Muscle of back (tissue), 13 donors: Measurements from ENCODE around the gene BAIAP3. TPM values are rescaled to one million over a fixed set of nuclear protein-coding genes. Genes with fewer than 3 reads are reported as not detected.
"Not testable (repeated sequence)": the region's sequence is repeated elsewhere in the genome, so short reads cannot be mapped to it uniquely, and the experiment has no call there.

Source experiments
- DNase-seq, 3 donors: peaks; one replicate each; pipeline versions ENCODE4 v3.0.0 to v3.0.0-alpha.2; 2013
- long read RNA-seq, 9 donors: transcript quantifications; one replicate each; lab custom pipeline, GENCODE V29; 2026
- polyA plus RNA-seq, 10 donors: library from polyadenylated mRNA; unstranded; fragments of 120-200 nt; gene quantifications; one replicate each; pipeline ENCODE4 v1.2.1, GENCODE V29; 2013; ENCODE audit not compliant: insufficient read length in 10 of 10

BAIAP3 gene, protein sequence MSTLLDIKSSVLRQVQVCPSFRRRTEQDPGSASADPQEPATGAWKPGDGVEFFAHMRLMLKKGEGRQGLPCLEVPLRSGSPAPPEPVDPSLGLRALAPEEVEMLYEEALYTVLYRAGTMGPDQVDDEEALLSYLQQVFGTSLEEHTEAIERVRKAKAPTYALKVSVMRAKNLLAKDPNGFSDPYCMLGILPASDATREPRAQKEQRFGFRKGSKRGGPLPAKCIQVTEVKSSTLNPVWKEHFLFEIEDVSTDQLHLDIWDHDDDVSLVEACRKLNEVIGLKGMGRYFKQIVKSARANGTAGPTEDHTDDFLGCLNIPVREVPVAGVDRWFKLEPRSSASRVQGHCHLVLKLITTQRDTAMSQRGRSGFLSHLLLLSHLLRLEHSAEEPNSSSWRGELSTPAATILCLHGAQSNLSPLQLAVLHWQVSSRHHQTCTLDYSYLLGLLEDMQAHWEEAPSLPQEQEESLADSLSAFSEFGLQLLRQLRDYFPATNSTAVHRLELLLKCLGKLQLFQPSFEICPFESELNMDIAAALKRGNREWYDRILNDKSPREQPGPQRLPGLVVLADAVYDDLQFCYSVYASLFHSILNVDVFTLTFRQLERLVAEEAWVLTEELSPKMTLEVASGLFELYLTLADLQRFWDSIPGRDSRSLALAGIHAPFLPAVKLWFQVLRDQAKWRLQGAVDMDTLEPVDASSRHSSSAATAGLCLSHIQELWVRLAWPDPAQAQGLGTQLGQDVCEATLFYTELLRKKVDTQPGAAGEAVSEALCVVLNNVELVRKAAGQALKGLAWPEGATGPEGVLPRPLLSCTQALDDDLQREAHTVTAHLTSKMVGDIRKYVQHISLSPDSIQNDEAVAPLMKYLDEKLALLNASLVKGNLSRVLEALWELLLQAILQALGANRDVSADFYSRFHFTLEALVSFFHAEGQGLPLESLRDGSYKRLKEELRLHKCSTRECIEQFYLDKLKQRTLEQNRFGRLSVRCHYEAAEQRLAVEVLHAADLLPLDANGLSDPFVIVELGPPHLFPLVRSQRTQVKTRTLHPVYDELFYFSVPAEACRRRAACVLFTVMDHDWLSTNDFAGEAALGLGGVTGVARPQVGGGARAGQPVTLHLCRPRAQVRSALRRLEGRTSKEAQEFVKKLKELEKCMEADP
- 1 to 10 TPM in 2 of 10 donors, under 1 TPM in 8; 0.40 to 1.2 (median 0.81) TPM for polyA plus RNA-seq
- long read RNA-seq, donor 1 = 0 reads
- long read RNA-seq, donor 2, partial matches to known transcripts = 0 of 1 reads
- long read RNA-seq, donor 2, other reads (novel, unspliced or antisense) = 0 of 1 reads
- long read RNA-seq, donor 3 = 0 reads
- long read RNA-seq, donor 4 = 0 reads
- long read RNA-seq, donor 5 = 0 reads
- long read RNA-seq, donor 6, partial matches to known transcripts = 20 of 97 reads
- long read RNA-seq, donor 6, other reads (novel, unspliced or antisense) = 77 of 97 reads
- long read RNA-seq, donor 7 = 0 reads
- long read RNA-seq, donor 8 = 0 reads
- long read RNA-seq, donor 9 = 0 reads

DNA sequence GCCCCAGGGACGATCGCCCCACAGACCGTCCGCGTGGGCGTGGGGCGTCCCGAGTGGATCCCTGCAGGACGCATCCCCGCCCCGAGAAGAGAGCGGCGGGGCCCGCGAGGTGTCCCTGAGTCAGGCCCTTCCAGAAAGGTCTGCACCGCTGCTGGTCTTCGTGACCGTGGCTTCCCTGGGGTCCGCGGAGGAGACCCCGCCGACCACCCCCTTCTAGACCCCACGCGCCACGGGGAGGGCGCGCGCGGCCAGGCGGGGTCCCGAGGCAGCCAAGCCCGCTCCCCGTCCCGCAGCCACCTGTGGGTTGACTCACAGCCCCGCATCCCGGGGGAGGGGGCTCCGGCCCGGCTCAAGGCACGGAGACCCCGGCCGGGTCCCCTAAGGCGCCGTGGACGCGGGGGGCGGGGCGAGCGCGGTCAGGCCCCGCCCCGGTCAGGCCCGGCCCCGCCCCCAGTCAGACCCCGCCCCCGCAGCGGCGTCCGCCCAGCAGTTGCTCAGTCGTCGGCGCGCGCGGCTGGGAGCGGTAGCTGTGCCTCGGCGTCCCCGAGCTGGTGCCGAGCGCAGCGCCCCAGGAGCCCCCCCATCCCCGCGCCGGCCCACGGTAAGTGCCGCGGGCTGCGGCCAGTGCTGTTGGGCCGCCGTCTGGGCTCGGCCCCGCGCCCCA lies at the start of gene BAIAP3:
TSS of gene BAIAP3 (plus strand) at position 497 of the 664 bp plus-strand sequence. CDS start 4,905 bp downstream, outside the sequence.
- no peak for DNase-seq

DNA sequence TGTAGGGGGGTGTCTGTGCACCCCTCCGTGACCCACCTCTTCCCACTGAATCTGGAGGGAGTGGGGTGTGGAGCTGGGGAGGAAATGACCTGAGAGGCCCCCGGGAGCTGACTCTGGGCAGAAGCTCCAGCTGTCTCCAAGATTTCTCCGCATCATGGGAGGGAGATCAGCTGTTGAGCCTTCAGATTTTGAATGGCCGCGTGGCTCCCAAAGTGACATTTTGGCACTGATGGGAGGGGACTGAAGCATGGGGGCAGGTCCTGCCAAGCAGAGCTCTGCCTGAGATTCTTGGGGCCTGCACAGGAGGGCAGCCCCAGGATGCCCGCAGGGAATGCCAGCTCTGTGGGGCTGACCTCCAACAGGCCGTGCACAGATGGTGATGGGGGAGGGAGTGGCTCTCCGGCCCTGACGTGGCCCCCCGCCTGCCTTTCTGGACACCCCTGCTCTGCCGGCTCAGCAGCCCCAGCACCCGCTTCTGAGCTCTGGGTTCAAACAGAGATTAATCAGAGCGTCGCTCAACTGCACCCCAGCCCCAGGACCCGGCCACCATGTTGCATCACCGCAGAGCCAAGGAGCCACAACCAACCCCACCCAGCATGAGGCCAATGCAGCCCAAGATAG lies 49.3 kb upstream of the BAIAP3 start:
- no peak for DNase-seq

DNA sequence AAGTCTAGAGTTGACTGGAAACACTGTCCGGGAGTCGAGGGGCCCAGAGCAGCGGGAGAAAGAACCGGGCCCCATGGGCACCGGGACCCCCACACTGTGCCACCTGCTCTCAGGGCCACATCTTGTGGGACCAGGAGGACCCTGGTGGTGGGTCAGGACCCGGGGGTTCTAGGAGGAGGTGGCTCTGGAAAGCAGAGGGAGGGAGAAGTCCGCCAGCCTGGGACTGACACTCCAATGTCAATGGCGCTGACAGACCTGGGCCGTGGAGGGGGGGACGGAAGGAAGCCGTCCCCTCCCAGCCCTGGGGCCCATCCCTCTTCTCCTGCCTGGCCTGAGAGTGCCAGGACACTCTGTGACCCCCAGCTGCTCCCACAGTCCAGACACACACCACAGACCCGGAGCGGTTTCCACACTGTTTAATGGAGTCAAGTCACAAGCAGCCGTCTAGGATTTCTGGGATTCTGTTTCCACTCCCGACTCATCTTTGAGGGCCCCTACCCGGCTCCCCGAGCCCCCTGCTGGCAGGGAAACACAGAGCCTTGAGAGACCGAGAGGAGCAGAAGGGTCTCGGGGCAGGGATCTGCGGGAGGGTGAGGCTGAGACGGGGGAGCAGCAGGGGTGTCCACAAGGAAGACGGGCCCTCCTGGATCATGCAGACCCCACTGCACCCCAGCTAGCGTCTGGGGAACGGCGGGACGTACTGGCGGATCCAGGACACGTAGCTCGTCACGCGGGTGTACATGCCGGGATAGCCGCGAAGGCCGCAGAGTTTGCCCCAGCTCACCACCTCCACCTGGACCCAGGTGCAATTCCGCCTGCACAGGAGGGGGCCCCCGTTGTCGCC lies 47.6 kb upstream of the BAIAP3 start:
- DNase-seq = no peak

DNA sequence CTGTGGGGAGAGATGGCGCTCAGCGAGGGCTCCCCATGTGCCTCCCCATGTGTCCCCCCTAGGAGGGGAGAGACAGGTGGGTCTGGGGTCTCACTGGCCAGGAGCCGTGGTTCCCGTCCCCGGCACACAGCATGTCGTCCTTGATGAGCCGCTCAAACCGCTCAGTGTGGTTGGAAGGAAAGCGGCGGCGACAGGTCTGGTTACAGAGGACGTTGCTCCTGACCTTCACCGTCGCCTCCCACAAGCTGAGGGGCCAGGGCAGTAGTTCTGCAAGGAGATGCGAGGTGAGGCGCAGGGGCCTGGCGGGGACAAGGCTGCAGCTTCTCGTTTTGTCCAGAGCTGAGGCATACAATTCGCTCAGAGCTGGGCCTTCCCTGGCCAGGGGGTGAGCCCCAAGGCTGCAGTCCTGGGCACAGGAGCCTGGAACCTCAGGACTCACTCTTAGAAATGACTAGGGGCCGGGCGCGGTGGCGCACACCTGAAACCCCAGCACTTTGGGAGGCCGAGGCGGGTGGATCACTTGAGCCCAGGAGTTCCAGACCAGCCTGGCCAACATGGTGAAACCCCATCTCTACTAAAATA lies 46.8 kb upstream of the BAIAP3 start:
- DNase-seq = no peak

DNA sequence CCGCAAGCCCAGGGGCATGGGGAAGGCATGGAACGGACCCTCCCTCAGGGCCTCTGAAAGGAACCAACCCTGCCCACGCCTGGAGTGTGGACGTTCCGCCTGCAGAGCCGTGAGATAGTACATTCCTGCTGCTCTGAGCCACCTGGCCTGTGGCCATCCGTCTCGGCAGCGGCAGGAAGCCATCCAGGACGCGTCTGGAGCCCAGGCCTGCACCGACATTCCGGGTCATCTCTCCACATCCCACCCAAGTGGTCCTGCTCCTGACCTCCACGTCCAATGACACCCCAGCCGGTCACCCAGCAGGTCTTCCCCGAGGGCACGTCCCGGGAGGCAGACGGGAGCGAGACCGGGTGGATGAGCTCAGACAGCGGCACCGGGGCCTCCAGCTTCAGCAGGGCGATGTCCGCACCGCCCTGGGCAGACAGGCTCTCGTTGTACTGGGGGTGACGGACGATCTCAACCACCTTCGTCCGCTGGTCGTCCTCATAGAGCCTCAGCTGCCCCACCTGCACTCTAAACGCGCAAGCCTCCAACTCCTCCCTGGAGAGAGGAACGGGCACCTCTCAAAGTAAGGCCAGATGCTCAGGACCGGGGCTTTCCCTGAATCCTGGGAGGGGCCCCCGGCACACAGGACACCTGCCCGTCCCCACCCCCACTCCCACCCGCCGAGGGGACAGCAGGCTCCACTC lies 45.3 kb upstream of the BAIAP3 start:
- peak in 1 of 3 donors; percentile 62 for DNase-seq

DNA sequence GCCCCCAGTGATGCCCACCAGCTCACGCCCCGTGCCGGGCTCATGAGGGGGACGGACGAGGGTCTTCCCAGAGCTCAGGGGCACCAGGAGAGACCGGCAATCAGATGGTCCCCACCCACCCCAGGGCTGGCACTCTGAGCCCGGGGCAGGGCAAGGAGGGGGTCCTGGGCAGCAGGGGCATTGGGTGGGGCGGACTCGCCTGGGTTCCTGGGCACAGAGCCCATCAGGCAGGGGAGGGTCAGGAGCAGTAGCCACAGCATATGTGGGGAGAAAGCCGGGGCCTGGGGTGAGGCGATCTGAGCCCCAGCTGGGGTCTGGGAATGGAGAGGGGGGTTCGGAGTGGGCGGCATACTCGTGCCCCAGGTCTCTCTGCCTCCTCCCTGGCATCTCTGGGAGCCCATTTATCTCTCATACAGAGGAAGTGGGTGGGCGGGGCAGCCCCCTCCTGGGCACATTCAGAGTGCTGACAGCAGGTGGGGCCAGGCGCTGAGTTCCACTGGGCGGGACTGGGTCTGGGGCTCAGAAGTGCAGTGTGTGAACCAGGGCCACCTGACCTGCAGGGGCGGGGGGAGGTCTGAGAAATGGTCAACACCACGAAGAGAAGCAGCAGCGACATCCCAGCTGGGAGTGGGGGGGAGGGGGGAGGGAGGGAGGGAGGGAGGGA lies 44.5 kb upstream of the BAIAP3 start:
- DNase-seq = no peak

DNA sequence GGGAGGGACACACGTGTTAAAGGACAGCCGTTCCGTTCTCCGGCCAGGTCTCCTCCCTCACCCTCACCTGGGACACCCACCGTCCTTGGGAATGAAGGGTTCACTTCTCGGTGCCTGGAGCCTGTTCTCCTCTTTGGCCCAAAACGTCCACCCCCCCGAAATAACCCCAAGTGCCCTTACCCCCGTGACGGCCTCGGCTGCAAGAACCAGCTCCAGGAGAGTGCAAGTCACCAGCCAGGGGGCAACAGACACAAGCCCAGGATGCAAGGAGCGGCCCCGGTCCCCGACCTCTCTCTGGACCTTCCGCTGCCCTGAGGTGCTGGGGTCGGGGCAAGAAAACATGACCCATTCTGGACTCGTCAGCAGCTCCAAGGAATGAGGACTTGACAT lies 44.0 kb upstream of the BAIAP3 start:
- DNase-seq = no peak

DNA sequence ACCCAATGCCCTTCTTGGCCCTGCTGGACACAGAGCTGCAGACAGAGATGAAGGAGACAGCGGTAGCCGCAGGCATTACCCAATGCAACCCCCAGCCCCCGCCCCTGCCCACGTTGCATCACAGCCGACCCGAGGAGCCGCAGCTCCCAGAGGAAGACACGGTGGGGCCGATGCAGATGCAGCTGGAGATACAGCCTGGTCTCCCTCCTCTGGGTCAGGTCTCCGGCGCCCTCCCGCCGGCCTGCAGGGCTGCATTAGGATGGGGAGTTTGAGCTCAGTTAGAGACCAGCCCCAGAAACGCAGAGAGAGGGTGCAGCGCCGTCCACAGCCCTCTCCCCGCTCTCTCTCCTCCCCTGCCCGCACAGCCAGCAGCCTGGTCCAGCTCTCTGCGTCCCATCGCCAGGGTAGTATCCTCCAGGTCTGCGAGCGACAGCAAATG lies 43.4 kb upstream of the BAIAP3 start:
- DNase-seq = no peak

DNA sequence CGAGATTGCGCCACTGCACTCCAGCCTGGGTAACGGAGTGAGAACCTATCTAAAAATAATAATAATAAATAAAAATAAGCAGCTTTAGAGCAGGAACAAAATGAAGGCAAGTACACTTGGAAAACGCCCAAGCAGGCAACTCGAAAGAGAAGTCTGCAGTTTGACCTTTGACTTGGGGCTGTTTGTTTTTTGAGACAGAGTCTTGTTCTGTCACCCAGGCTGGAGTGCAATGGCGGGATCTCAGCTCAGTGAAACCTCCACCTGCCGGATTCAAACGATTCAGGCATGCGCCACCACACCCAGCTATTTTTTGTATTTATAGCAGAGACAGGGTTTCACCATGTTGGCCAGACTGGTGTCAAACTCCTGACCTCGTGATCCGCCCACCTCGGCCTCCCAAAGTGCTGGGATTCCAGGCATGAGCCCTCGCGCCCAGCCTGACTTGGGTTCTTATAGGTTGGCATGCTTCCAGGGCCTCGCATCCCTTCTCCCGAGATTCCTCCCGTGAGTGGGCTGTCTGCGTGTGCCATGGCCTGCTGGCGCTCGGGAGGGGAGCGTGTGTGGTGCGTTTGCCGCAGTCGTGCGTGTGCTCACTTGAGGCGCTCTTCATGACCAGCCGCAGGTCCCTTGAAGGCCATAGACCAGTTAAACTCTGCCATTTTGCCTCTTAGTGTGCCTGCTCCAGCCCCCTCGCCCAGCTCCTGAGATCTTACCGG lies 42.4 kb upstream of the BAIAP3 start:
- DNase-seq = no peak

DNA sequence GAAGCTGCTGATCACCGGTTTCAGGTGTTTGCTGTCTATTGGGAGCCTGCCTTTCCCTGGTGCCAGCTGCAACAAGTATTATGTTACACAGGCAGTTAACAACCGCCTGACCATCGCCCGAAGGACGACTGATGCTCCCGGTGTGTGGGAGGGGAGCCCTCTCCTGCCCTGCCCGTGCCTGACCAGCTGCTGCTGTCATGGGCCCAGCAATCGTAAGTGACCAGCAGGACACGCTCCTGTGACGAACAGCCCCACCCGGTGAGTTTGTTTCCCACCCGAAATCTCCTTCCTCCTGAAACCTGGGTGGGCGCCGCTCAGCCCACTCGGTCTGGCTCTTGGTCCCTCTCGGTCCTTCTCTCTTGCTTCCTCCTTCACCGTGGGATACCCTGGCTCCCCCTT lies 41.9 kb upstream of the BAIAP3 start:
- no peak for DNase-seq

DNA sequence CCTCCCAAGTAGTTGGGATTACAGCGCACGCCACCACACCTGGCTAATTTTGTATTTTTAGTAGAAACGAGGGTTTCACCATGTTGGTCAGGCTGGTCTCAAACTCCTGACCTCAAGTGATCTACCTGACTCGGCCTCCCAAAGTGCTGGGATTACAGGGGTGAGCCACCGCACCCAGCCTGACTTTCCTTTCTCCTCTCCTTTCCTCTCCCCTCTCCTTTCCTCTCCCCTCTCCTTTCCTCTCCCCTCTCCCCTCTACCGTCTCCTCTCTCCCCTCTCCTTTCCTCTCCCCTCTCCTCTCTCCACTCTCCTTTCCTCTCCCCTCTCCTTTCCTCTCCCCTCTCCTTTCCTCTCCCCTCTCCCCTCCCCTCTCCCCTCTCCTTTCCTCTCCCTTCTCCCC lies 41.2 kb upstream of the BAIAP3 start:
- DNase-seq = not testable (repeated sequence)

DNA sequence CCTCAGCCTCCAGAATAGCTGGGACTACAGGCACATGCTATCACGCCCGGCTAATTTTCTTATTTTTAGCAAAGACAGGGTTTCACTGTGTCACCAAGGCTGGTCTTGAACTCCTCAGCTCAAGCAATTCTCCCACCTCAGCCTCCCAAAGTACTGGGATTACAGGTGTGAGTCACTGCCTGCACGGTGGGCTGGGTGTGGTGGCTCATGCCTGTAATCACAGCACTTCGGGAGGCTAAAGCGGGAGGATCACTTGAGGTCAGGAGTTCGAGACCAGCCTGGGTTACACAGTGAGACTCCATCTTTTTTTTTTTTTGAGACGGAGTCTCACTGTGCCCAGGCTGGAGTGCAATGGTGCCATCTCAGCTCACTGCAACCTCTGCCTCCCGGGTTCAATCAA lies 40.6 kb upstream of the BAIAP3 start:
- not testable (repeated sequence) for DNase-seq

DNA sequence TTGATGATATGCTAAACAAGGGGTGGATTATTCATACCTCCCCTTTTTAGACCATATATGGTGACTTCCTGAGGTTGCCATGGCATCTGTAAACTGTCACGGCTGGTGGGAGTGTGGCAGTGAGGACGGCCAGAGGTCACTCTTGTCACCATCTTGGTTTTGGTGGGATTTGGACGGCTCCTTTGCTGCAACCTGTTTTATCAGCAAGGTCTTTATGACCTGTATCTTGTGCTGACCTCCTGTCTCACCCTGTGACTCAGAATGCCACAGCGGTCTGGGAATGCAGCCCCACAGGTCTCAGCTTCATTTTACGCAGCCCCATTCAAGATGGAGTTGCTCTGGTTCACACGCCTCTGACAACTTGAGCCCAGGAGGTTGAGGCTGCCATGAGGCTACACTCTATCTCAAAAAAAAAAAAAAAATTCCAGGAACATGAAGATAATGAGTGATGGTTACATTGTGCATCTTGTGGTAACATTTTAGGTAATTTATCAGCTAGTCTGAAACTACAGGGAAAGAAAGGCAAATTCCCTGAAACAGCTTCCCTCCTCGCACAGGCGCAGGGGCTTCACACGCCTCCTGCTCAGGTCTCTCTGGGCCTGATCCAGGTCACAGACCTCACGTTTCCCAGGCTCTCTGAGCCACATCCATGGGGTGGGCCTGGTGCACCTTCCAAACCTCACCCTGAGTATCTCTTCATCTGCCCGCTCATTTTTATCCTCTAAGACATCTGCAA lies 39.4 kb upstream of the BAIAP3 start:
- DNase-seq = no peak

DNA sequence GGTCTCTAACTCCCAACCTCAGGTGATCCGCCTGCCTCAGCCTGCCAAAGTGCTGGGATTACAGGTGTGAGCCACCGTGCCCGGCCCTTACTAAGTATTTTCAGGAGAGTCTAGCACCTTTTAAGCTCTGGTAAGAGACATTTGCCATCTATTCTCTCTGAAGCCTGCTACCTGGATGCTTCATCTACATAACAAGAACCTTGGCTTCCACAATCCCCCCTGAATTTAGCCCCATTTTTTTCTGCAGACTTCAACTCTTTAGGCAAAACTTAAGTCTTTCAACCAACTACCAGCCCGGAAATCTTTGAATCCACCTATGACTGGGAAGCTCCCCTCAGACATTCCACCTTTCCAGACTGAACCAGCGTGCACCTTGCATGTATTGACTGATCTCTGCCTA lies 38.0 kb upstream of the BAIAP3 start:
- DNase-seq = no peak

DNA sequence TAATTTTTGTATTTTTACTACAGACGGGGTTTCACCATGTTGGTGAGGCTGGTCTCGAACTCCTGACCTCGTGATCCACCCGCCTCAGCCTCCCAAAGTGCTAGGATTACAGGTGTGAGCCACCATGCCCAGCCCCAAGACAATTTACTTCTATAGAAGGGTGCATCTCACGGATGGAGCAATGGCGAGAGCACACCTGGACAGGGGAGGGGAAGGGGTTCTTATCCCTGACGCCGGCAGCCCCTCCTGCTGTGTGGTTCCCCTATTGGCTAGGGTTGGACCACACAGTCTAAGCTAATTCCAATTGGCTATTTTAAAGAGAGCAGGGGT lies 36.8 kb upstream of the BAIAP3 start:
- not testable (repeated sequence) for DNase-seq

DNA sequence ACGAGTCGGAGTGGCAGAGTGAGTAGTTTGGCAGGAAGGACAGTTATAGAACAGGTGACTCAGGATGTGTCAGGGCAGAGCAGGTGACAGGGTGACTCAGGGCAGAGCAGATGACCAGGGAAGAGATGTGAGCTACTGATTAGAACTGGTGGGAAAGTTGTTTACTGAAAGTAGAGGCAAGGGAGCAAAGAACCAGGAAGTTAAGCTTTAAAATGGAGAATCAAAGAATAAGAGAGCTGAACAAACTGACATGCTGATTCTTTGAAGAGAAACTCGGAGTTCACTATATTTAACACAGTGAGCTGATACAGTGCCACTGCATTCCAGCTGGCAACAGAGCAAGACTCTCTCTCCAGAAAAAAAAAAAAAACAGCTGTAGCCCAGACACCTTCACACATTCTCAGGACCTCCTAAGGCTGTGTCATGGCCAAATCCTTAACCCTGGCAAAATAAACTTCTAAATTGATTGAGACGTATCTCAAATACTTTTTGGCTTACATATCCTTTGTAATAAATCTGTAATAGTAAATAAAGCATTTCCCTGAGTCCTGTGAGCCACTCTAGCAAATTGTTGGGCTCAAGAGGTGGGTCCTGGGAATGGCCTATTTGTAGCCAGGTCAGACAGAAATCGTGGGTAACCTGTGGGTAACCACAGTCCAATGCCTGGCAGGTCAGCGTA lies 36.3 kb upstream of the BAIAP3 start:
- no peak for DNase-seq
